ENCODE measurements around the gene IPMK.

The IPMK gene

DNA sequence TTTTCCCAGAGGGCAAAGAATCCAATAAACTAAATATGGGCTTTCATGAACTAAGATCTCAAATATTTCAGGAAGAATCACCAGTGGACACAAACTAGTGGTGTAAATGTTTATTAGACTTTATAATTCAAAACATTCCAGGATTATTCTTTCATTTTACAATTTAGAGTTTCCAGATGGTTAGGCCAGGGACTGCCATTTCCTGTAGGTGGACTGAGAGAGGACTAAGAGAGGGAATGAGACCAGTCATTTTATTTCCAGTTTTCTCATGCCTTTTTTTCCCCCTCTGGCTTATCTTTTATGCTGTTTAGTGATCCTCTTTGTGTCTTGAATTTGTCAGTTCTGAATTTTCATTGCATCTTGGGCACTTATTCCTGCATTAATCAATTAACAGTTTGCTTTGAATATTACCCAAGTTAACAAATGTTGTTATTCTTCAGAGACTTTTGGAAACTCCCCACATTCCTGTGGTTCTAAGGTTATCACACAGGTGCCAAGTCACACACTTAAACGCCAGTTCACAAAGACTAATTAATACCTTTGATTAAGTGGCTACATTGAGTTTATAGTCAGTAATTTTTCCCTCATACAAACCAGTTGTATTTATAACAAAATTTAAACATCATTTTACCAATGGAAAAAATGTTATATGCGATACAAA, 13.5 kb upstream of the IPMK start:
- H3K36me3 ChIP-seq (ENCODE audit: control insufficient read depth in 2 of 2, insufficient read depth in 1 of 2, low read length in 2 of 2): peaks cover 8 to 35% of the 10 kb centered on the region in 2 experiments
- no peak overlapping the region for H3K27ac ChIP-seq (ENCODE audit: extremely low read depth, low read depth, low read length)
- TF ChIP-seq ZNF433 (tag by site-specific recombination; IDR thresholded peaks at IDR 0.05; ENCODE audit: low read depth) (no peak), ZNF366 (tag by site-specific recombination; conservative IDR thresholded peaks at IDR 0.05) (no peak), ZBTB20 (tag by site-specific recombination; IDR thresholded peaks at IDR 0.05) (no peak), ZNF157 (tag by site-specific recombination; IDR thresholded peaks at IDR 0.05) (no peak), OVOL3 (tag by site-specific recombination; IDR thresholded peaks at IDR 0.05) (no peak), SETDB1 (IDR thresholded peaks at IDR 0.05; ENCODE audit: insufficient read length, low read length) (no peak), ZNF155 (tag by site-specific recombination; IDR thresholded peaks at IDR 0.05) (no peak), ZNF211 (tag by site-specific recombination; IDR thresholded peaks at IDR 0.05; ENCODE audit: low read depth) (no peak), ZNF76 (tag by site-specific recombination; IDR thresholded peaks at IDR 0.05; ENCODE audit: borderline replicate concordance, low read depth) (no peak)
- TF ChIP-seq, protein P1, sequence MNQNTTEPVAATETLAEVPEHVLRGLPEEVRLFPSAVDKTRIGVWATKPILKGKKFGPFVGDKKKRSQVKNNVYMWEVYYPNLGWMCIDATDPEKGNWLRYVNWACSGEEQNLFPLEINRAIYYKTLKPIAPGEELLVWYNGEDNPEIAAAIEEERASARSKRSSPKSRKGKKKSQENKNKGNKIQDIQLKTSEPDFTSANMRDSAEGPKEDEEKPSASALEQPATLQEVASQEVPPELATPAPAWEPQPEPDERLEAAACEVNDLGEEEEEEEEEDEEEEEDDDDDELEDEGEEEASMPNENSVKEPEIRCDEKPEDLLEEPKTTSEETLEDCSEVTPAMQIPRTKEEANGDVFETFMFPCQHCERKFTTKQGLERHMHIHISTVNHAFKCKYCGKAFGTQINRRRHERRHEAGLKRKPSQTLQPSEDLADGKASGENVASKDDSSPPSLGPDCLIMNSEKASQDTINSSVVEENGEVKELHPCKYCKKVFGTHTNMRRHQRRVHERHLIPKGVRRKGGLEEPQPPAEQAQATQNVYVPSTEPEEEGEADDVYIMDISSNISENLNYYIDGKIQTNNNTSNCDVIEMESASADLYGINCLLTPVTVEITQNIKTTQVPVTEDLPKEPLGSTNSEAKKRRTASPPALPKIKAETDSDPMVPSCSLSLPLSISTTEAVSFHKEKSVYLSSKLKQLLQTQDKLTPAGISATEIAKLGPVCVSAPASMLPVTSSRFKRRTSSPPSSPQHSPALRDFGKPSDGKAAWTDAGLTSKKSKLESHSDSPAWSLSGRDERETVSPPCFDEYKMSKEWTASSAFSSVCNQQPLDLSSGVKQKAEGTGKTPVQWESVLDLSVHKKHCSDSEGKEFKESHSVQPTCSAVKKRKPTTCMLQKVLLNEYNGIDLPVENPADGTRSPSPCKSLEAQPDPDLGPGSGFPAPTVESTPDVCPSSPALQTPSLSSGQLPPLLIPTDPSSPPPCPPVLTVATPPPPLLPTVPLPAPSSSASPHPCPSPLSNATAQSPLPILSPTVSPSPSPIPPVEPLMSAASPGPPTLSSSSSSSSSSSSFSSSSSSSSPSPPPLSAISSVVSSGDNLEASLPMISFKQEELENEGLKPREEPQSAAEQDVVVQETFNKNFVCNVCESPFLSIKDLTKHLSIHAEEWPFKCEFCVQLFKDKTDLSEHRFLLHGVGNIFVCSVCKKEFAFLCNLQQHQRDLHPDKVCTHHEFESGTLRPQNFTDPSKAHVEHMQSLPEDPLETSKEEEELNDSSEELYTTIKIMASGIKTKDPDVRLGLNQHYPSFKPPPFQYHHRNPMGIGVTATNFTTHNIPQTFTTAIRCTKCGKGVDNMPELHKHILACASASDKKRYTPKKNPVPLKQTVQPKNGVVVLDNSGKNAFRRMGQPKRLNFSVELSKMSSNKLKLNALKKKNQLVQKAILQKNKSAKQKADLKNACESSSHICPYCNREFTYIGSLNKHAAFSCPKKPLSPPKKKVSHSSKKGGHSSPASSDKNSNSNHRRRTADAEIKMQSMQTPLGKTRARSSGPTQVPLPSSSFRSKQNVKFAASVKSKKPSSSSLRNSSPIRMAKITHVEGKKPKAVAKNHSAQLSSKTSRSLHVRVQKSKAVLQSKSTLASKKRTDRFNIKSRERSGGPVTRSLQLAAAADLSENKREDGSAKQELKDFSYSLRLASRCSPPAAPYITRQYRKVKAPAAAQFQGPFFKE (tag by site-specific recombination; IDR thresholded peaks at IDR 0.05; ENCODE audit: borderline replicate concordance): no peak
- TF ChIP-seq, protein P2, sequence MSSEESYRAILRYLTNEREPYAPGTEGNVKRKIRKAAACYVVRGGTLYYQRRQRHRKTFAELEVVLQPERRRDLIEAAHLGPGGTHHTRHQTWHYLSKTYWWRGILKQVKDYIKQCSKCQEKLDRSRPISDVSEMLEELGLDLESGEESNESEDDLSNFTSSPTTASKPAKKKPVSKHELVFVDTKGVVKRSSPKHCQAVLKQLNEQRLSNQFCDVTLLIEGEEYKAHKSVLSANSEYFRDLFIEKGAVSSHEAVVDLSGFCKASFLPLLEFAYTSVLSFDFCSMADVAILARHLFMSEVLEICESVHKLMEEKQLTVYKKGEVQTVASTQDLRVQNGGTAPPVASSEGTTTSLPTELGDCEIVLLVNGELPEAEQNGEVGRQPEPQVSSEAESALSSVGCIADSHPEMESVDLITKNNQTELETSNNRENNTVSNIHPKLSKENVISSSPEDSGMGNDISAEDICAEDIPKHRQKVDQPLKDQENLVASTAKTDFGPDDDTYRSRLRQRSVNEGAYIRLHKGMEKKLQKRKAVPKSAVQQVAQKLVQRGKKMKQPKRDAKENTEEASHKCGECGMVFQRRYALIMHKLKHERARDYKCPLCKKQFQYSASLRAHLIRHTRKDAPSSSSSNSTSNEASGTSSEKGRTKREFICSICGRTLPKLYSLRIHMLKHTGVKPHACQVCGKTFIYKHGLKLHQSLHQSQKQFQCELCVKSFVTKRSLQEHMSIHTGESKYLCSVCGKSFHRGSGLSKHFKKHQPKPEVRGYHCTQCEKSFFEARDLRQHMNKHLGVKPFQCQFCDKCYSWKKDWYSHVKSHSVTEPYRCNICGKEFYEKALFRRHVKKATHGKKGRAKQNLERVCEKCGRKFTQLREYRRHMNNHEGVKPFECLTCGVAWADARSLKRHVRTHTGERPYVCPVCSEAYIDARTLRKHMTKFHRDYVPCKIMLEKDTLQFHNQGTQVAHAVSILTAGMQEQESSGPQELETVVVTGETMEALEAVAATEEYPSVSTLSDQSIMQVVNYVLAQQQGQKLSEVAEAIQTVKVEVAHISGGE (tag by site-specific recombination; conservative IDR thresholded peaks at IDR 0.05; ENCODE audit: low read depth): no peak
- TF ChIP-seq, protein P3, sequence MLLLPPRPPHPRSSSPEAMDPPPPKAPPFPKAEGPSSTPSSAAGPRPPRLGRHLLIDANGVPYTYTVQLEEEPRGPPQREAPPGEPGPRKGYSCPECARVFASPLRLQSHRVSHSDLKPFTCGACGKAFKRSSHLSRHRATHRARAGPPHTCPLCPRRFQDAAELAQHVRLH (tag by site-specific recombination; IDR thresholded peaks at IDR 0.05): no peak
- no peak overlapping the region for H3K4me3 ChIP-seq (ENCODE audit: low read depth, low read length)
- POLR2A ChIA-PET: interaction anchor here (1.5 kb wide), 1 partner anchor 13 kb away, joined by 5 read pairs; the partner anchor contains the start of gene CISD1
- H3K4me1 ChIP-seq (ENCODE audit: control insufficient read depth, insufficient read depth, low read length): no peaks in the 10 kb centered on the region
- CTCF ChIA-PET: interaction anchor here (0.5 to 2.1 kb wide), 5 partner anchors 11 to 201 kb away, joined by 3 to 10 read pairs (median 5); no protein-coding TSS in a partner anchor
- H3K9me3 ChIP-seq (ENCODE audit: control insufficient read depth, insufficient read depth, low read depth, low read length): no peaks in the 10 kb centered on the region

DNA sequence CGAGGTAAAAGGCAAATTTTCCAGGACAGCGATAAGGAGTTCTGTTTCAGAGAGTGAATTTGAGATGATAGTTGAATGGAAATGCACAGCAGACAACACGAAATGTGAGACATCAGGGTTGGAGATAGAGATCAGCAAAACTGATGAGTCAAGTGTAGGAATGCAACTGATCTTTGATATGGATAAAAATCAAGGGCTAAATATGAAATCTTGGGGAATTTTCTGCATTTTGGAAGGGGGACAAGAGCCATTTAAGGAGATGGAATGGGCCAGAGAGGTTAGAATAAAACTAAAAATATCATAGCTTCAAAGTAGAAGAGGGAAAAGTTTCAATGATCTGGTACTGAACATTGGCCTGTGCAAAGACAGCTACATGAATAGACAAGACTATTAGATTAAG, 12.8 kb upstream of the IPMK start:
- Histone ChIP-seq H3K4me1 (ENCODE audit: control insufficient read depth, insufficient read depth, low read length) (no peaks in the 10 kb centered on the region), H3K27ac (ENCODE audit: extremely low read depth, low read depth, low read length) (no peak overlapping the region), H3K9me3 (ENCODE audit: control insufficient read depth, insufficient read depth, low read depth, low read length) (no peaks in the 10 kb centered on the region), H3K36me3 (ENCODE audit: control insufficient read depth in 2 of 2, insufficient read depth in 1 of 2, low read length in 2 of 2) (peaks cover 8 to 35% of the 10 kb centered on the region in 2 experiments), H3K4me3 (ENCODE audit: low read depth, low read length) (no peak overlapping the region)
- CTCF ChIA-PET: interaction anchor here (0.5 to 2.1 kb wide), 4 partner anchors 11 to 202 kb away, joined by 4 to 10 read pairs (median 6); no protein-coding TSS in a partner anchor
- POLR2A ChIA-PET: interaction anchor here (1.5 kb wide), 1 partner anchor 12 kb away, joined by 5 read pairs; the partner anchor contains the start of gene CISD1
- TF ChIP-seq ZNF423 (tag by site-specific recombination; IDR thresholded peaks at IDR 0.05) (no peak), ZNF311 (tag by site-specific recombination; IDR thresholded peaks at IDR 0.05; ENCODE audit: borderline replicate concordance) (no peak), ZNF768 (tag by site-specific recombination; IDR thresholded peaks at IDR 0.05) (no peak), BCL11A (tag by site-specific recombination; IDR thresholded peaks at IDR 0.05; ENCODE audit: low read depth) (no peak), ZFP41 (tag by site-specific recombination; IDR thresholded peaks at IDR 0.05; ENCODE audit: borderline replicate concordance) (no peak)
- TF ChIP-seq, protein P4, sequence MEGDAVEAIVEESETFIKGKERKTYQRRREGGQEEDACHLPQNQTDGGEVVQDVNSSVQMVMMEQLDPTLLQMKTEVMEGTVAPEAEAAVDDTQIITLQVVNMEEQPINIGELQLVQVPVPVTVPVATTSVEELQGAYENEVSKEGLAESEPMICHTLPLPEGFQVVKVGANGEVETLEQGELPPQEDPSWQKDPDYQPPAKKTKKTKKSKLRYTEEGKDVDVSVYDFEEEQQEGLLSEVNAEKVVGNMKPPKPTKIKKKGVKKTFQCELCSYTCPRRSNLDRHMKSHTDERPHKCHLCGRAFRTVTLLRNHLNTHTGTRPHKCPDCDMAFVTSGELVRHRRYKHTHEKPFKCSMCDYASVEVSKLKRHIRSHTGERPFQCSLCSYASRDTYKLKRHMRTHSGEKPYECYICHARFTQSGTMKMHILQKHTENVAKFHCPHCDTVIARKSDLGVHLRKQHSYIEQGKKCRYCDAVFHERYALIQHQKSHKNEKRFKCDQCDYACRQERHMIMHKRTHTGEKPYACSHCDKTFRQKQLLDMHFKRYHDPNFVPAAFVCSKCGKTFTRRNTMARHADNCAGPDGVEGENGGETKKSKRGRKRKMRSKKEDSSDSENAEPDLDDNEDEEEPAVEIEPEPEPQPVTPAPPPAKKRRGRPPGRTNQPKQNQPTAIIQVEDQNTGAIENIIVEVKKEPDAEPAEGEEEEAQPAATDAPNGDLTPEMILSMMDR (tag by site-specific recombination; IDR thresholded peaks at IDR 0.05): no peak
- TF ChIP-seq, protein P5, sequence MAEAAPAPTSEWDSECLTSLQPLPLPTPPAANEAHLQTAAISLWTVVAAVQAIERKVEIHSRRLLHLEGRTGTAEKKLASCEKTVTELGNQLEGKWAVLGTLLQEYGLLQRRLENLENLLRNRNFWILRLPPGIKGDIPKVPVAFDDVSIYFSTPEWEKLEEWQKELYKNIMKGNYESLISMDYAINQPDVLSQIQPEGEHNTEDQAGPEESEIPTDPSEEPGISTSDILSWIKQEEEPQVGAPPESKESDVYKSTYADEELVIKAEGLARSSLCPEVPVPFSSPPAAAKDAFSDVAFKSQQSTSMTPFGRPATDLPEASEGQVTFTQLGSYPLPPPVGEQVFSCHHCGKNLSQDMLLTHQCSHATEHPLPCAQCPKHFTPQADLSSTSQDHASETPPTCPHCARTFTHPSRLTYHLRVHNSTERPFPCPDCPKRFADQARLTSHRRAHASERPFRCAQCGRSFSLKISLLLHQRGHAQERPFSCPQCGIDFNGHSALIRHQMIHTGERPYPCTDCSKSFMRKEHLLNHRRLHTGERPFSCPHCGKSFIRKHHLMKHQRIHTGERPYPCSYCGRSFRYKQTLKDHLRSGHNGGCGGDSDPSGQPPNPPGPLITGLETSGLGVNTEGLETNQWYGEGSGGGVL (tag by site-specific recombination; IDR thresholded peaks at IDR 0.05): no peak

All from HEK293 (cell line).